ENCODE results near the gene XYLT1.

The XYLT1 gene

DNA sequence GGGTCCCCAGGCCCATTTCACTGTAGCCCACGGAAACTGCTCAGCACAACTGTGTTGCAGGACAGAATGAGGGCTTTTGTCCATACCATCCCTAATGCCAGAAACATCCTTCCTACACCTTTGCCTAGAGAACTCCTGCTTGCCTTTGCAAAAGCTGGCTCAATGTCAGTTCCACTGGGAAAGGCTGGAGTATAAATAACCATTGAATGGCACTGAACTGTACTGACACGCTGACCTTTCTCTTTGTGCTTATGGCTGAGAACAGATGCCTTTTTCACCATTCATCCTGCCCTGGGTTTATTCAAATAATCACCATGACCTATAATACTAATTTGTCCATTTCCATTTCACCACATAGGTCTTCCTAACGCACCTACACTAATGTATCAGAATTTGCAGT, 300.3 kb downstream of the XYLT1 start:
- no peak for DNase-seq

DNA sequence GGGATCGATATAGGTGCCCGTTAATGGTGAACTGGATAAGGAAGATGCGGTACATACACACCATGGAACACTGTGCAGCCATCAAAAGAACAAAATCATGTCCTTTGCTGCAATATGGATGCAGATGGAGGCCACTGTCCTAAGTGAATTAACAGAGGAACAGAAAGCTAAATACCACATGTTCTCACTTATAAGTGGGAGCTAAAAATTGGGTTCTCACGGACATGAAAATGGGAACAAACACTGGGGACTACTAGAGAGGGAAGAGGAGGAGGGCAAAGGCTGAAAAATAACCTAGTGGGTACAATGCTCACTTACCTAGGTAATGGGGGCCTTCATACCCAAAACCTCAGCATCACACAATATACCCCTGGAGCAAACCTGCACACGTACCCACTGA, 302.6 kb downstream of the XYLT1 start:
- no peak for DNase-seq

DNA sequence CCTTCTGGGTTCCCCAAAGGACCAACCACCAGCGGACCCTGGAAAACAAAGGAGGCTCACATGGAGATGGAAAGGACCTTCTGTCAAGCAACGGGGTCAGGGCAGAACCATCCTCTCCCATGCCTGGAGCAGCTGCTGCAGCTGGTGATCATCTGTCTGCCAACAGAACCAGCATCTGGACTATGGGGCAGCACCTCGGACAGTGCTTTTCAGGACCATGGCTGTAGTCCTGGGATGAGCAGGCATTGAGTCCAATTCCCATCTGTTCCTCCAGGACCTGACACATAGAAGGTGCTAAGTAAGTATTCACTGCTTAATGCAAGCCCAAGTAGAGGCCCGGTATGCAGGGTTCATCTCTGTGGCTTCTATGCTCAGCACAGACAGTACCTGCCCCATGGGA, 304.7 kb downstream of the XYLT1 start:
- no peak for DNase-seq

DNA sequence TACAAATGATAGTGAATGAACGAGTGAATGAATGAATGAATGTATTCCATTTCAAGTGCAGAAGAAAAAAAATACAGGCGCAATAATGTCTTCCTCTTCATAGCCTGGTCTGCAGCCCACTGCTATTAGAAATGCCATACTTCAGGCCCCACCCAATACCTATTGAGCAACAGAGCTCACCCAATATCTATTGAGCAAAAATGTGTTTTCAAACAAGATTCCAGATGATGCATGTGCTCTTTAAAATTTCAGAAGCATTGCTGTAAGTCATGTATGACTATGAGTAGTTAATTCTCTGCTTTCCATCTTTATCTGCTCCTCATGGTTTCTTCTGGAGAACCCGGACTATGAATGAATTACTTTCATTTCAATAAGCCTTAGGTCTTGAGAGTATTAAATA, 308.2 kb downstream of the XYLT1 start:
- no peak for DNase-seq

DNA sequence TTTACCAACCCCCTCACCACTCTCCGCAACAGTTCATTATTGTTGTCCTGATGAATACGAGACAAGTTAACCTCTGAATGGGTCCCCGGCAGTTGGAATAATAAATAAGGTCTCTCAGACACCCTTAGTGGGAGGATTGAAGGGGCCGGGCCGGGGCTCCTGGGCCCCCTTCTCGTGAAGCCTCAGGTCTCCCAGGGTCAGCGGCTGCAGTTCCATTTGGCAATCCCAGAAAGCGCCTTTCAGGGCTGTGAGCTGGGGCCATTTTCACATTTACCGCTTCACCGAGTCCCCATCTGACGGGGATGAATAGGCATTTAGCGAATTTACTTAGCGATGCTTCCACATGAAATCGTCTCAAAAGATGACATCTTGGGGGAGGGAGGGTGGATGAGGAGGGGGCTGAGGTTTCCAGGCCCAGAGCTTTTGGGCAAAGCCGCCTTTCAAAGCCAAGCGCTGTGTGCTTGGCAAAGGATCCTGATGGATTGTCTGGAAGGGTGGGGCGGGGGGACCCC, 309.8 kb downstream of the XYLT1 start:
- DNase-seq = no peak

DNA sequence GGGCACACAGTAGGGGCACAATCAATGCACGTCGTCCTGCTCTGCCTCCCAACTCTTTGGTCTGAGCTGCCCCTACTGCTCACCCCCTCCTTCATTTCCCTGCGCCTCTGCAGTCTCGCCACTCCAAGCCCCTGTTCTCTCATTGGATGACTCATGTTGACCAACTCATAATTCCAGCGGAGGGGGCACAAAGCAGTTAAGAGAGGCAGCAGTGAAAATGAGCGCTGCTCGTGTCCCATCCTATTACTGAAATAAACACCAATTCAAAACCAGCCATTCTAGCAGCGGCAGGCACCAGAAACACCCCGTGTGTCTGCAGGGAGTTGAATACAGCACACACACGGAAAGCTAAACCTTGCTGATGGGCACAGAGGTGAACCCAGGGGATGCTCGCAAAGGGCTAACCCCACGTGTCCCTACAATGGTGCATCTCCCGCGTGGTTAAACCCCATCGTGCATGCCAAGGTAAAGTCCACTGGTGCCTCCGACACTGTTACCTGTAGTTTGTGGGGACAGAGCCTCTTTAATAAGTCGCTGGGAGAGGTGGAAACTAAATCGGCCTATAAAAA, 310.4 kb downstream of the XYLT1 start:
- DNase-seq = no peak

DNA sequence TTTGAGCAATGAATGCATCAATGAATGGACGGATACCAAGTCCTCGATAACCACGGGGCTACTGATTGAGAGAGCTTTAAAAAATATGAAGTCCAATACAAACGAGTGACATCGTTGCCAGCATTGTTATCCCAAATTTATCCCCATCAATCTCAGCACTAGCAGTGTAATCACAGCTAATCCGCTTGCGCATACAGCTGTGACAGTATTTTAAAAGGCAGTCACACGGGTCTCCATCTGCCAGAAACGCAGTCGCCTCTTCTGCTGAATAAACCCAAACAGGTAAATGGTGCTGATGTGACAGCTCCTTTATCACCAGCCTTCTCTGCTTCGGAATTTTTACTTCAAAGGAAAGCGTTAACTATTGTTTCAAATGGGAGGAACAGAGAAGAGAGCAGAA, 311.1 kb downstream of the XYLT1 start:
- no peak for DNase-seq

DNA sequence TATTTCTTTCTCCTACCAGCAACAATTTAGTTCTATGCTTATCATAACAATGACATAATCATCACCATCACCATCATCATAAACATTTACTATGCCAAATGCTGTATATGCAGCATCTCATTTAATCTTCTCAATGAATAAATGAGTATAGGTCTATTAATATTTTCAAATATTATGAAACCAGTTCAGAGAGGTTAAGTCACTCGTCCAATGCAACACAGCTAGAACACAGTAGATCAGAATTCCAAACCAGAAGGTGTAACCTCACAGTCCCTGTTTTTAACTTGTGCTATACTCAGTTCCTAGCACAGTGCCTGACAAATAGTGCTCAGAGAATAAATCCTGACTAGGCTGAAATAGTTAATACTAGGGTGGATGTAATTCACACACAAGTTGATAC, 314.8 kb downstream of the XYLT1 start:
- DNase-seq = no peak

DNA sequence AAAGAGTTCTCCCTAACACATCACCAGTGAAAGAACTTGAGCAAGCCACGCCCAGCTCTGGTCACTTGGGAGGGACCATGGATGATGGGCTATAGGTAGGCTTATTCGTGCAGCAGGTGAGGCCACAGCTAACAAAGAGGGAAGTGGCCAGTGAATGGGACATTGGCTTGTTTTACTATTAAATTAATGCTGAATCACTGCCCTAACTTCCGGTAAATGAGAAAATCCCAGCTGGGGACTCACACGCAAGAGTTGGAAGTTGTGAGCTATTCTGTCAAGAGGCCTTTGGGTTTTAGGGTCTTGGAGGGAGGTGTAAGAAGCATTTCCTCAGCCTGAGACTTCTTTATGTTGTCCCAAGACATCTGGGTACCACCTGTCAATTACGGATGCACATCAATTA, 315.3 kb downstream of the XYLT1 start:
- no peak for DNase-seq

DNA sequence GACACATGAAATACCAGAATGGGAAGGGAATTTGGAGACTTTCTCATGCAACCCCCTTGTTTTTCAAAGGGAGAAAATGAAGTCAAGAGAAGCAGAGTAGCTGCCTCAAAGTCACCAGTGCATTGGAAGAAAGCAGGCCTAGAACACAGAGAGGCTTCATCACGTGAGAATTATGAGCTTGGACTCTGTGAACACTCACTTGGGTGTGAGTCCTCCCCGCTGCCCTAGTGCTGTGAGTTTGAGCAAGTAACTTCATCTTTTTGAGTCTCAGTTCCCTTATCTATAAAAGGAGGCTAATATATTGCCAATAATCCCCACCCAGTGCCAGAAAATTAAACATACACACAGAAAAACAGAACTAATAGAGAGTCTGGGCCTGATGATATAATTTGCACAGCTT, 315.8 kb downstream of the XYLT1 start:
- no peak for DNase-seq

DNA sequence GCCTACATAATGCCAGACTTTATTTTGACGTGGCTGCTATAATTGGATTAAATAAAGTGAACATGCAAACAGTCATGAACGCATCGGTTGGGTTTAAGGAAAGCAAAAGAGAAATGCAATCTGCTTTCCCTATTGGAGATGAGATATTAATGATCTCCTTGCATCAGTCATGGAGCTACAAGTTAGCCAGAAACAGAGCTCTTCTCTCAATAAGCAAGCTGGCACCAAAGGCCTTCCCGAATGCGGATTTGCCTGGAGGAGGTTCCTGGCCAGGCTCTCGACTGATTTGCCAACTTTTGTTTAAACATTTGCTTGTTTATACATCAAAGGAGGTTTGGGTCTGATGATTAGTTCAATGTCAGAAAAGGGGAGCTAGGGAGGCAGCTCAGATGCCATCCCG, 318.4 kb downstream of the XYLT1 start:
- DNase-seq = no peak

DNA sequence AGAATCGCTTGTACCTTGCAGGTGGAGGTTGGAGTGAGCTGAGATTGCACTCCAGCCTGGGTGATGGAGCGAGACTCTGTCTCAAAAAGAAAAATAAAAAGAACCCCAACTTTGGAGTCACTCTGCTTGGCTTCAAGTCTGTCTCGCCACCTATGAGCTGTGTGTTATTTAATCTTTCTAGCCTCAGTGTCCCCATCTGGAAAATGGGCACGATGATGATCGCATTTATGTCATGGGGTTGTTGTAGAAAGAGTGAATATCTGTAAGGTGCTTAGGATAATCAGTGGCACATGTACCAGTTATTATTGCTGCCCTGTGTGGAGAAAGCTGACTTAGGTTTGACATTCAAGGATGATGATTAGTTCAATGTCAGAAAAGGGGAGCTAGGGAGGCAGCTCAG, 319.4 kb downstream of the XYLT1 start:
- no peak for DNase-seq

DNA sequence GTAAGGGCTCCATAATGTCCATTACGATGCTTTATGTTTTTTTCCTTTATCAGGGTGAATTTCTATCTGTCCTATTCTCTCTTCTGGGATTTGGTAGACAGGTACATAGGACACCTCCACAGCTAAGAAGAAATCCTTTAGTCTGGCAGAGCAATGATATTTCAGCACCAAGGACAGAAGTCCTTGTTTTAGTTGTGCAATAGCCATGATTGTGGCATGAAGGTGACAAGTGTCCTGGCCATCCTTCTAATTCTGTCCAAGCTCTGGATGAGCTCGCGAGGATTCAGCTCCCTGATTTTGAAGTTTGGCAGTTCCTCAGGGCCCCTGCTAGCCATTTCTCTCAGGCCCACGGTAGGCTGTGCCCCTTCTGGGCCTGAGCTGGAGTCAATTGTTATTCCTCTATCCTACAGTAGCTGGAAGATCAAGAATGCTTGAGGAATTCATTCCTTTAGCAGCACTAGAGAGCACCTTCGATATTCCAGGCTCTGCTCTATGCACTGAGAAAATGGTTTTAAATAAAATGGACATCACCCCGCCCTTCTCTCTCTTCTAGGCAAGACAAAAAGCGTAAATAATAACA, 320.8 kb downstream of the XYLT1 start:
- no peak for DNase-seq

DNA sequence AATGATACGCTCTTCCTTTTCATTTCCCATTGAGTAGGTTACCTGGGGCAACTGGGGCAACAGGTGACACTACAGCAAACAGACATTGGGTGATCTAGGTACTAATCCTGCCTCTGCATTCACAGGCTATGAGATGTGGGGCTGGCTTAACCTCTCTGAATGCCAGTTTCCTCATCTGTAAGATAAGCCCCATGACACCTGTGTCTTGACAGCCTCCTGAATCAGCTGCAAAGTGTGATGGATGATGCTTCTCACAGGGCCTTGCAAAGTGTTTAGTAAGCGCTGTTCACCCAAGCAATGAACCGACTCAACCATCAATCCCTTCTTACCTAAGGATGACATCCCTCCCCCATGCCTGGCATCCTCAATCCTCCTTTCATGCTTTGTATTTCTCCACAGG, 322.8 kb downstream of the XYLT1 start:
- no peak for DNase-seq

DNA sequence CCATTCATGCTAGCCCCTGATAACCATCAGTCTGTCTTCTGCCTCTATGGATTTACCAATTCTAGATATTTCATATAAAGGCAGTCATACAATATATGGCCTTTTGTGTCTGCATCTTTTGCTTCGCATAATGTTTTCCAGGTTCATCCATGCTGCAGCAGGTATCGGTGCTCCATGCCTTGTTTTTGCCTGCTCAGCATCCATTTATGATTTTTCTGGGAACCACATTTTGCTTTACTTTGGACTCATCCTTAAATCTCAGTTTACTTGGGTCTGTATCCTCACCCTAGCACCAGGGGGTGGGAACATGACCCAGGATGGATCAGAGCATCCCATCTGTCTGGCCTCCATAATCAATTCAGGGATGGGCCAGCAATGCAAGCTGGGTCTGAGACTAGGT, 325.7 kb downstream of the XYLT1 start:
- no peak for DNase-seq

DNA sequence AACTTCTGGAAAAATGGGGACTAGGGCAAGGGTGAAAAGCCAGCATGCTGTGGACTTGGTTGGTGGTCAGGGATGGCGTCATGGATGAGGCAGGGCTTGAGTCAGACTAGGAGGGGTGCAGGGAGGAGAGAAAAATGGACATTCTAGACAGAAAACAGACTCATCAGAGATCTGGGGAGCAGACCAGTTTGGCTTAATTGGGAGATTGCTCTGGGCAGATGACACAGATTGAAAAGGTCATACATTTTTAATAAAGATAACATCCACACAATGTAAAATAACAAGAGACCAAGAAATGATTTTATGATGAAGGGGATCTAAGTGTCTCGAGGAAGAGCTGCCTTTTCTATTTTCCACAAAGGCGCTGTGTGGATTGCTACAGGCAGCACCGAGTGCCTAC, 326.3 kb downstream of the XYLT1 start:
- DNase-seq = no peak

DNA sequence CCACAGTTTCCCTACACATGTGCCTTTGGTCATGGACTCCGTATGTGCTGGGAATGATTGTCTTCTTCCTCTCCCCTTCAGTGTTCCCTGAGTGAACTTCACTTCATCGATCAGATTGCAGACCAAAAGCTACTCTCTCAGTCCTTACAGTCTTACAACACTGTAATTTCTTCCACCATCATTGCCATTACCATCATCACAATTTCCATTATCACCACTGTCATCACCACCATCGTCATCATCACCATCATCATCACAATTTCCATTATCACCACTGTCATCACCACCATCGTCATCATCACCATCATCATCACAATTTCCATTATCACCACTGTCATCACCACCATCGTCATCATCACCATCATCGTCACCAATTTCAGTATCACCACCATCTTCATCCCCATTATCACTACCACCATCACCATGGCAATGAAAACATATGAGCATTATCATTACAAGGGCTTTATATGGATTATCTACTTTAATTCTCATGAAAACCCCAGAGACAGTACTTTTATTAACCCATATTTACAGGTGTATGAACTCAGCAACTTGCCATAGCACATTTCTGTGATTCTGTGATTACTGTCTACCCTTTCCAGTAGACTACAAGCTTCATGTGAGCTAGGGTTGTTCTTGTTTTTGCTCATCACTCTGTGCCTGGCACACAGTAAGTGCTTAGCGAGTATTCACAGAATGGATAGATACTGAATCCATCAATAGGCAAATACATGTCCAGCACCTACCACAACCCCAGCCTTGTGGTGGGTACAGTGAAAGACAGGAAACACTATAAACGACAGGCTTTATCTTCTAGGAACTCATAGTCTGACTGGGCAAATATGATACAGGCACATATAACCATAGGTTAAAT, 327.0 kb downstream of the XYLT1 start:
- no peak for DNase-seq

DNA sequence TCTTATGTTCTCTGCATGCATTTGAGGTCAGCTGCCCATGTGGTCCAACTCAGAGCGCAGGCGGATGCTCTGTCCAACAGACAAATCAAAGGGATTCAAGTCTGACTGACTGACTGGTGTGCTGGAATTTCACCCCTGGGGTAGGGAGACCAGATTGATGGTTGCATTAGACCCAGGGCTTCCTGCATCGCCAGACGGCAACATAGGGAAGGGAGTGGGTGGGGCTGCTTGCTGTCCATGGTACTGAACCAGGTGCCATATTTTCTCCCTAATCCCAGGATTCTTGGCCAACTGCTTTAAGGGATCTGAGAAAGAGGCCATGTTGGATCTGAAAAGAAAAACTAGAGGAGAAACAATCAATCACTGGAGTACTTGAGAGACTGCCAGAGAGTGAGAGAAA, 332.0 kb downstream of the XYLT1 start:
- no peak for DNase-seq

DNA sequence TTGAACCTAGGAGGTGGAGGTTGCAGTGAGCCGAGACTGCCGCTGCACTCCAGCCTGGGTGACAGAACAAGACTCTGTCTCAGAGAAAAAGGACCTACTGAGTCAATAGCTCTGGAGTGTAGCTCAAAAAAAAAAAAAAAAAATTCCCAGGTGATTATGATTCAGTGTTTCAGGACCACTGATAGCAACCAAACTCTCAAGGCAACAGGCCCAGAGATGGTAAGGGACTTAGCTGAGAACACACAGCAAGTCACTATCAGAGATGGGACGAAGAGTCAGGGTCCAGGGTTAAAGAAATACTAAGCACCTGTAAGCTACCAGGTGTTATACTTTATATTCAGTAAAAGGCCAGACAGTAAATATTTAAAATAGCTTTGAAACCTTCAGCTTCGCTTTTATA, 335.3 kb downstream of the XYLT1 start:
- DNase-seq = no peak

DNA sequence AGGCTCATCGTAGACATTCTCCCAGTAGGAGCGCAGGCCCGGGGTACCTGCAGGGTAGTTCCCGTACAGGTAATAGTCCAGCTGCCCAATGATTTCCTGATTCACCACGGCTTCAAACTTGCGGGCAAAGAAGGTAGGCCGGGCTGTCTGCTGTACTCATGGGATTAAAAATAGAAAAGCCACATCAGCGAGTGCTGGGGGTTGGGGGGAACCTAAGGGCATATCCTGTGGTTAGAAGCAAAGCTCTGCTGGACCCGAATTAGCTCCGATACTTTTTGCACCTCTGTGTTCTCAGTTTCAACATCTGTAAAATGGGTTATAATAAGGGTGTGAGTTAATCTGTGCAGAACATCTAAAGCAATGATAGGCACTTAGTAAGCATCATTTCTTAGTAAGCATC, 336.2 kb downstream of the XYLT1 start:
- no peak for DNase-seq

DNA sequence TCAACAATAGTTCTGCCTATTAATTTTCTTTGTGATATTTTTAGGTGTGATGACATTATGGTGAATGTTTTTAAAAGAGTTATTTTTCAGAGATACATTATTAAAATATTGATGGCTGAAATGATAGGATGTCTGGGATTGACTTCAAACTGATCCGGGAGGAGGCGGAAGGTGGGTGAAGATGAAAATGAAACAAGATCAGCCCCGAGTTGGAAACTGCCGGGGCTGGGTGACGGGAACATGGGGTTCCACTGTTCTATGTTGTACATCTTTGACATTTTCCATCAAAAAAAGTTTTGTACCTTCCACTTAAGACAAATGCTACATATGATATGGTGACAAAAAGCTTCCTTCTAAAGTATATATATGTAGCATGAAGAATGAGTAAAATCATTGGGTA, 336.9 kb downstream of the XYLT1 start:
- no peak for DNase-seq

DNA sequence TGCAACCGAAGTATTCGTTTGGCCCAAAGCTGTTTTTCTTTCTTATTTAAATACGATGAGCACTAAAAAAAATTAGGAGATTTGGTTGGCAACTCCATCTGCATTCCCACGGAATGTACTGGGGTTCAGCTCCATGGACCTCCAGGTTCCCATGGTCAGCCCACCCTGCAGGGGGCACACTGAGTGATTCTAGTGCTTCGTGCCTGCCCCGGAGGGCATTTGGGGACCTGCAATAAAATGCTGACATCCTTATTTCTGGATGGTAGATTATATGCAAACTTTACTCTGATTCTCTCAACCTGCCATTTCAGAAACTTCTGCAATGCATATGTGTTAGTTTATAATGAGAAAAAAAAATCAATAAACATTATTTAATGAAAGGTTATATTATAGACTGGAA, 339.4 kb downstream of the XYLT1 start:
- no peak for DNase-seq

DNA sequence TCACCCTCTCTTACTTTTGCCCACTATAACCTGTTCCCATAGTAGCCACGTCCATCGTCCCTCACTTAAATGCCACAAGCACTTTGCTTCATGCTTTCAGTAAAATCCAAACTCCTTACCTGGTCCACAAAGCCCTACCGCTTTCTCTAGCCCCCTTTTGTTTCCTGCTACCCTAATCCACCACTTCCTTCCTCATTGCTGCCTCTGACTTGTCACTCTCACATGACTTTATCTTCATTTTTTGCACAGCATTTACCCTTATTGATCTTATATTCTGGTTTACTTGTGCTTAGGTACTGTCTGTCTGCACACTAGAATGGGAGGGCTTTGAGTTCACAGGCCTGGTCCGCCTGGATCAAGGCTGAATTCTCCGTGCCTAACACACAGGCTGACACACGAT, 340.0 kb downstream of the XYLT1 start:
- DNase-seq = no peak

DNA sequence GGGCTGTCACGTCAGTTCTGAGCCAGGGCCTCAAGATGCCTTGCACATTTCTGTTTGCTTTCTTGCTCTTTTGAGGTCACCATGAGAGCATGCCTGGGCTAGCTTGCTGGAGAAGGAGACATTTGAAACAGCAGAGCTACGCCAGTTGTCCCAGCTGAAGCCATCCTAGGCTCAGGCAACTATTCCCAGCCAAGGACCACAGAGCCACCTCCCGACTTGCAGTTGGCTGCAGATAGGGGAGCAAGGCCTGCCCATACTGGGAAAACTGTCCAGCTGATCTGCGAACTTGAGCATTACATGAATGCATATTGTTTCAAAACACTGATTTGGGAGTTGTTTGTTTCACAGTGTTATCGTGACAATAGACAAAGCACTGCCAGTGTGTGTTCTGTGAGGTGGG, 340.8 kb downstream of the XYLT1 start:
- no peak for DNase-seq
